HG03139 (cell line): ENCODE results near the gene PRPF31.

Experiments used
- ATAC-seq: cut with Tn5 transposase; IDR thresholded peaks from one replicate; pipeline ENCODE4 v1.9.1; 2021; ENCODE audit not compliant: unreplicated experiment

PRPF31 gene

GRCh38 chr19:54107876-54108490 lies 7.6 kb upstream of the PRPF31 start:
- no peak for ATAC-seq

- ATAC-seq: no peak
These were observed 7.1 kb upstream of the PRPF31 start for GRCh38 chr19:54108496-54108895.

GRCh38 chr19:54109651-54110050 lies 5.9 kb upstream of the PRPF31 start:
- no peak for ATAC-seq

GRCh38 chr19:54114340-54115108 lies 1.0 kb upstream of the PRPF31 start:
- no peak for ATAC-seq

- no peak for ATAC-seq
These were observed 5.7 kb downstream of the PRPF31 start for GRCh38 chr19:54121259-54121658.

- ATAC-seq: no peak
These were observed 8.1 kb downstream of the PRPF31 start for GRCh38 chr19:54123682-54124081.

- no peak for ATAC-seq
These were observed 8.8 kb downstream of the PRPF31 start for GRCh38 chr19:54124393-54124792.

GRCh38 chr19:54125713-54126112 lies 10.2 kb downstream of the PRPF31 start:
- no peak for ATAC-seq

GRCh38 chr19:54127688-54128440 lies 12.3 kb downstream of the PRPF31 start:
- no peak for ATAC-seq

GRCh38 chr19:54128441-54128725 lies 12.8 kb downstream of the PRPF31 start:
- ATAC-seq: no peak

- no peak for ATAC-seq
These were observed 13.5 kb downstream of the PRPF31 start for GRCh38 chr19:54128796-54129616.

GRCh38 chr19:54129617-54129996 lies 14.1 kb downstream of the PRPF31 start:
- no peak for ATAC-seq

GRCh38 chr19:54133312-54133956 lies 17.9 kb downstream of the PRPF31 start:
- no peak for ATAC-seq

GRCh38 chr19:54133957-54134590 lies 18.5 kb downstream of the PRPF31 start:
- no peak for ATAC-seq

- no peak for ATAC-seq
These were observed 20.7 kb downstream of the PRPF31 start for GRCh38 chr19:54136086-54136863.

GRCh38 chr19:54136864-54137698 lies 21.5 kb downstream of the PRPF31 start:
- peak; percentile 70 for ATAC-seq

- no peak for ATAC-seq
These were observed 22.3 kb downstream of the PRPF31 start, which contains the start of gene CNOT3 for GRCh38 chr19:54137699-54138488. Gene CNOT3, plus strand, starts transcription at chr19:54137762. Its CDS starts 5,217 bp downstream, at chr19:54142979.
